ENCODE data around the gene ANO8.
A peak's percentile ranks its signal among the peaks of the same experiment; 100 is the strongest.

The ANO8 gene

GRCh38 chr19:17327654-17328516 is 6.8 kb downstream of the ANO8 start:
- DNase-seq (ENCODE audit: low read depth): no peak

DNA sequence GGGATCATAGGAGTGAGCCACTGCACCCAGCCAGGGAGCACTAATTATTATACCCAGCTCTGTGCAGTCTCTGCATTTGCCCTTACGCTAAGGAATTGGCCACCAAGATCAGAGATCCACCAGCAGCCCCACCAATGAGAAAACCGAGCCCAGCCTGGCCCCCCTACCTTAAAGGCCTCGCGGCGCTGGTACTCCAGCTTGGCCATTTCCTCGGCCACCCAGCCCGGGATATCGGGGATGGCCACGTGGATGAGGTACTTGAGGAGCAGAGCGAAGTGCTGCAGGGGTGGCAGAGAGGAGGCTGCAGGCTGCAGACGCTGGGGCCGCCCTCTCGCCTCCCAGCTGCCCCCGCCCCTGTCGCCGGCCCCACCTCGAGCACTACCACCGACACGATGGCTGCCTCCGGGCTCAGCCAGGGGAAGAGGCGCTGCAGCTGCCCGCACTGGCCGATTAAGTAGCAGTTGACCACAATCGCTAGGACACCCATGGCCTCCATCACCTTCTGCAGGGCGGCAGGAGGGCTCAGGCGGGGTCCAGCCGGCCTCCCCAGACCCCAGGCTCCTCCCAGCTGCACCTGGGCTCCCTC is 7.5 kb downstream of the ANO8 start:
- no peak for DNase-seq (ENCODE audit: low read depth)

GRCh38 chr19:17326595-17326966 is 8.1 kb downstream of the ANO8 start:
- no peak for DNase-seq (ENCODE audit: low read depth)

- DNase-seq (ENCODE audit: low read depth): no peak
Observed at GRCh38 chr19:17325881-17326594, 8.6 kb downstream of the ANO8 start.

DNA sequence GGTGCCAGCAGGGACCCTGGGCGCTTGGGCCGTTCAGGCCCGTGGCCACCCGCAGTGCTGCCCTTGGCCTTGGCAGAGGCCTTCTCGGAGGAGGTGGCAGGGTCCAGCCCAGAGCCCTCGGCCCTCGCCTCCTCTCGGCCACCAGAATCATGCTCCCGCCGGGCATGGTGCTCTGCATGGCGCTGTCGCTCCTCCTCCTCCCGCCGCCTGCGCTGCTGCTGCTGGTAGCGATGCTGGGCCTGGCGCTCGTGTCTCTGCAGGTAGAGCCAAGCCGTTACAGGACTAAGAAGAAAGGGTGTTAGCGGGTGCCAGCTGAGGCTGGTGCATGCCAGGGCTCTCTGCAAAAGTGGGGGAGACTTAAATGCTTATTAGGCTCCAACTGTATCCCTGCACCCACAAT is 9.5 kb downstream of the ANO8 start:
- no peak for DNase-seq (ENCODE audit: low read depth)

GRCh38 chr19:17324357-17325114 is 10.1 kb downstream of the ANO8 start:
- DNase-seq (ENCODE audit: low read depth): no peak

DNA sequence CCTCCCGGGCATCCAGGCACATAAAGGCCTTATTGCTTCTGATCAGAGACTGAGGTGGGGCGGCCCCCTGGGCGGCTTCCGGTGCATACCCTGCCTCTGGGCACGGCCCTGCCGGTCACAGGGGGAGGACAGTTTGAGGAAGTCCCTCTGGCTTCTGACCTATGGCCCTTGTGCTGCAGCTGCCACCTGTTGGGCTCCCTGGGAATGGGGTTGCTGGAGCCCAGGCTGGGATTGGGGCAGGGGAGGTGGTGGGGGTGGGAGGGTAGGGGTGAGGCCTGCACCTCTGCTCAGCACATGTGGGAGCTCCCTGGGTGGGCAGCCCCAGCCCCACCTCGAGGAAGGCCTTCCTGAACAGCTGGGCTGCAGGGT is 10.7 kb downstream of the ANO8 start:
- no peak for DNase-seq (ENCODE audit: low read depth)

GRCh38 chr19:17323300-17323963 is 11.2 kb downstream of the ANO8 start:
- DNase-seq (ENCODE audit: low read depth): no peak

- no peak for DNase-seq (ENCODE audit: low read depth)
Observed at GRCh38 chr19:17322854-17323253, 11.8 kb downstream of the ANO8 start.

GRCh38 chr19:17321655-17322489 is 12.8 kb downstream of the ANO8 start:
- no peak for DNase-seq (ENCODE audit: low read depth)

DNA sequence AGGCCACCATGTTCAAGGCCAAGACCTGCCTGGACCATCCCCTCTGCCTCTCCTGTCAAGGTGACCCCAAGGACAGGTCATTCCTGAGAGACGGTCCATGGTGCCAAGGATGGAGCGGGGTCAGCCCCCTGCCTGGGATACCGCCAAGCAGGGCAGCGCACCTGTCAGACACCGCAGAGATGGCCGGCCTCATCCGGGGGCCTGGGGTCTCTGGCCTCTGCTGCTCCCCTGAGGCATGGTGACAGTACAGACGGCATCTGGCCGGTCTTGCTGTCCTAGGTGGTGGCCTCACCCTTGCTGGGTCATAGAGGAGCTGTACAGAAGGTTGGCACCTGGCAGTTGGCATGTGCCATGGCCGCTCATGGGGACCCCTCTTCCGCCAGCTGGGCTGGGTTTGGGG is 14.2 kb downstream of the ANO8 start:
- no peak for DNase-seq (ENCODE audit: low read depth)

- no peak for DNase-seq (ENCODE audit: low read depth)
Observed at GRCh38 chr19:17319473-17320238, 15.0 kb downstream of the ANO8 start.

DNA sequence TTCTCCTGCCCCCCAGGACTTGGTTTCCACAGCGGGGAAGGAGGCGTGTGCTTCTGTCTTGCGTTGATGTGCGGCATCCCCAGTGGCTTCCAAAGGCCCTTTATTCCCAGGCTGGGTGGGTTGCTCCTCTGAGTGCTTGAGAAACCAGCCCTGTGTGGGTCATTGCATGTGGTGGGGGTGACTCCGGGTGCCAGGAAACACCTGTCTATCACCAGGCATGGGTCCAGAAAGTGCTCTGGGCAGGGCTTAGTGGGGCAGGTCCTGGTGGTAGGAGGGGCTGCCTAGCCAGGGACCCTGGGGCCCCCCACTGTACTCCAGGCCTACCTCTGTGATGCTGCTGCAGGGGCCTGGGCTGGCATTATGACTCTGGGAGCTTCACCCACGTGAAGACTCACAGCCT is 15.7 kb downstream of the ANO8 start:
- no peak for DNase-seq (ENCODE audit: low read depth)

DNA sequence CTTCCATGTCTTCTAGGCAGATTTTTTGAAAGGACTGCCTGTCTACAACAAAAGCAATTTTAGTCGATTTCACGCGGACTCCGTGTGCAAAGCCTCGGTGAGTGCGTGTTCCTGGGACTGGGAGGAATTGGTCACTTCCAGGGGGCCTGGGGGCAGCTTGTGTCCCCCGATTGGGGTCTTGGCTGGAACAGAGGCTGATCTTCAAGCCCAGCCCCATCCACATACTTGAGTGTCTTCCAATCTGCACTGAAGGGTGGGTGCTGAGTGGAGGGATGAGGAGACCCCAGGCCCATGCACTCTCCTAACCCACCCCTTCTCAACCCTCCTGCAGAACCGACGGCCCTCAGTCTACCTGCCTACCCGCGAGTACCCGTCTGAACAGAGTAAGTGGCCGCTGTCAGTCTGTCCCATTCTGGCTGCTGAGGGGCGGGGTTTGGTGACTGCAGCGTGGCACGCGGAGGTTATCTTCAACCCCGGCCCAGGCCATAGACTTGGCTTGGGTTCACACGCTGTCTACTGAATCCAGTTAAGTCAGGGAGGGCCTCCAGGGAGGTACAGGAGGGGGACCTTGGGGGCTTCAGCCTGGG is 20.6 kb downstream of the ANO8 start:
- no peak for DNase-seq (ENCODE audit: low read depth)

GRCh38 chr19:17312189-17313113 is 22.2 kb downstream of the ANO8 start:
- no peak for DNase-seq (ENCODE audit: low read depth)

- peak; percentile 88 for DNase-seq (ENCODE audit: low read depth)
Observed at GRCh38 chr19:17311455-17312188, 23.0 kb downstream of the ANO8 start.

DNA sequence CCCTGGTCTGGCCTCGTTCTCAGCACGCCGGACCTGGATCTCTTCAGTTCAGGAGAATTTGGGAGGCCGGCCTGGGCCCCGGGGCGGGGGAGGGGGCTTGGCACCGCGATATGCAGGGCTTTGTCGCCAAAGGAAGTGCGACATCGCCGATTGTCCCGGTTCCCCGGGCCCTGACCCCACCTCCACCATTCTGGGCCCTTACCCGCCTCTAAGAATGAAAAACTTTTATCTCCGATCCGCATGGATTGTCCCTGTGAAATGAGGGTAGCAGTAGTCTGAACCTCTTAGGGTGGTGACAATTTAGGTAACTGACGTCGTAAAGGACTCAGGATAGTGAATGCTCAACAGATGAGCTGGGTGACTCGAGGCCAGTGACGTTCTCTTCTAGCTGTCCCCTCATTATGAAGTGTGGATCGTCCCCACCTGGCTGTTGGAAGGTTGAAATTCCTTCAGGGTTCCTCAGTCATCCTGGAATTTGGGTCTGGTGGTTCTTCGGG is 24.6 kb downstream of the ANO8 start:
- DNase-seq (ENCODE audit: low read depth): no peak
